K562 (cell line): ENCODE data around the gene ZNF521. TPM values are rescaled to one million over a fixed set of nuclear protein-coding genes. Genes with fewer than 3 reads are reported as not detected.

Experiments used
- ATAC-seq: fragments of 200-7000 bp; cut with Tn5 transposase; 3 replicates; pipeline ENCODE4 v1.9.1; 2020; ENCODE audit warnings: moderate library complexity
- BruUV-seq: library from RNA; stranded (reverse); fragments of 400-500 nt; replicated peaks from 2 replicates; lab custom pipeline; 2021; lab: Mats Ljungman, UMichigan
- CTCF ChIA-PET: fragments of 300-600 bp; formaldehyde crosslinking; extraction: SDS; loops from one replicate; lab custom pipeline; 2021; ENCODE audit warnings: low intra/inter-chr PET ratio; lab: Yijun Ruan, JAX
- POLR2A ChIA-PET: fragments of 300-600, 350-650 bp; sonication (Branson Sonifier 250); formaldehyde crosslinking; extraction: SDS; loops from one replicate; lab custom pipeline; 2021; ENCODE audit warnings: antibody characterized with exemption, inconsistent platforms; lab: Yijun Ruan, JAX
- DNase-seq, 4 experiments: peaks; one replicate each; pipeline versions ENCODE4 v3.0.0 to v3.0.0-alpha.2; 2011 to 2018; ENCODE audit warnings: low spot score in 3 of 4, mixed read lengths in 3 of 4; ENCODE audit errors: extremely low read depth in 1 of 4
- FAIRE-seq: peaks from 2 replicates; lab custom pipeline; 2011; peaks lifted over from hg19 to GRCh38; lab: Jason Lieb, UNC
- H2AFZ ChIP-seq: 2 replicates; pipeline ENCODE4 v1.6.0; 2011; ENCODE audit warnings: low read depth, low read length, control low read depth, inconsistent platforms
- H3K27ac ChIP-seq: fragments of 200-600 bp; 3 replicates; pipeline ENCODE4 v1.8.0; 2011; ENCODE audit warnings: low read depth, mild to moderate bottlenecking, control low read depth, inconsistent platforms, low read length, moderate library complexity, mixed read lengths; ENCODE audit errors: extremely low read depth
- H3K27me3 ChIP-seq, 2 experiments: fragments of 300-600 bp in 1 of 2; 2 replicates in 1 of 2; 3 replicates in 1 of 2; pipeline versions ENCODE4 v1.6.0 to v1.8.0; 2011; ENCODE audit warnings: inconsistent platforms in 2 of 2, low read length in 2 of 2, mild to moderate bottlenecking in 1 of 2, mixed read lengths in 1 of 2, moderate library complexity in 1 of 2; ENCODE audit not compliant: control insufficient read depth in 2 of 2, insufficient read depth in 2 of 2
- H3K36me3 ChIP-seq: fragments of 300-600 bp; 3 replicates; pipeline ENCODE4 v1.8.0; 2011; ENCODE audit warnings: mild to moderate bottlenecking, low read length, inconsistent platforms; ENCODE audit not compliant: control insufficient read depth, insufficient read depth
- H3K4me1 ChIP-seq, 2 experiments: fragments of 200-600 bp in 1 of 2; replicated peaks in 1 of 2; 2 replicates in 1 of 2; 3 replicates in 1 of 2; pipeline versions ENCODE4 v1.5.1 to v1.8.0; 2011; ENCODE audit warnings: inconsistent platforms in 2 of 2, low read length in 2 of 2, mild to moderate bottlenecking in 1 of 2, mixed read lengths in 1 of 2, moderate library complexity in 1 of 2; ENCODE audit not compliant: control insufficient read depth in 2 of 2, insufficient read depth in 2 of 2
- H3K4me2 ChIP-seq: 2 replicates; pipeline ENCODE4 v1.6.1; 2011; ENCODE audit warnings: low read length, control low read depth, inconsistent platforms, mixed read lengths; ENCODE audit not compliant: insufficient read depth
- H3K4me3 ChIP-seq: fragments of 200-600 bp; sonication (generic), shearing (Covaris generic); 2 replicates; pipeline ENCODE4 v1.5.1; 2016; ENCODE audit warnings: control low read depth, inconsistent platforms
- H3K79me2 ChIP-seq: fragments of 200-600 bp; 3 replicates; pipeline ENCODE4 v1.8.0; 2011; ENCODE audit warnings: low read length, inconsistent platforms; ENCODE audit not compliant: control insufficient read depth, insufficient read depth
- H3K9ac ChIP-seq, 2 experiments: 2 replicates each; pipeline versions ENCODE4 v1.6.0 to v1.6.1; 2011; ENCODE audit warnings: low read depth in 2 of 2, low read length in 2 of 2, control low read depth in 1 of 2, inconsistent platforms in 1 of 2, mild to moderate bottlenecking in 1 of 2, mixed read lengths in 1 of 2; ENCODE audit not compliant: insufficient read depth in 1 of 2
- H3K9me1 ChIP-seq: one replicate; pipeline ENCODE4 v1.6.0; 2011; ENCODE audit warnings: inconsistent platforms, mild to moderate bottlenecking, low read length, moderate library complexity; ENCODE audit not compliant: control insufficient read depth, insufficient read depth
- H3K9me3 ChIP-seq: replicated peaks from 2 replicates; pipeline ENCODE4 v1.5.1; 2011; ENCODE audit warnings: low read depth, low read length, inconsistent platforms; ENCODE audit not compliant: control insufficient read depth, insufficient read depth
- H4K20me1 ChIP-seq: replicated peaks from 2 replicates; pipeline ENCODE4 v1.6.1; 2011; ENCODE audit warnings: low read length, inconsistent platforms, mixed read lengths; ENCODE audit not compliant: control insufficient read depth, insufficient read depth
- GTF3C2 ChIP-seq: IDR thresholded peaks from 3 replicates; pipeline ENCODE4 v1.6.1; 2011; ENCODE audit warnings: borderline replicate concordance, mild to moderate bottlenecking, moderate library complexity; ENCODE audit not compliant: insufficient read length; ENCODE audit errors: extremely low read depth
- HCFC1 ChIP-seq: IDR thresholded peaks from 2 replicates; pipeline ENCODE4 v1.6.1; 2012; ENCODE audit warnings: low read depth, low read length, improper control_type of control experiment
- HSF4 ChIP-seq: fragments of 250-450 bp; sonication (Bioruptor Pico); IDR thresholded peaks from 2 replicates; pipeline ENCODE4 v2.1.2; 2022; ENCODE audit warnings: mild to moderate bottlenecking, moderate library complexity, borderline replicate concordance
- ID3 ChIP-seq, 2 experiments: fragments of 250-450 bp in 1 of 2; fragments of 450-650 bp in 1 of 2; sonication (Bioruptor Pico) in 1 of 2; IDR thresholded peaks; 2 replicates each; pipeline versions ENCODE4 v1.6.1 to v1.8.0; 2016 to 2021; ENCODE audit warnings: mild to moderate bottlenecking in 2 of 2, moderate library complexity in 2 of 2, missing compliant biosample characterization in 1 of 2, missing genetic modification characterization in 1 of 2
- MXI1 ChIP-seq: IDR thresholded peaks from 2 replicates; pipeline ENCODE4 v1.6.1; 2011; ENCODE audit warnings: low read depth, mild to moderate bottlenecking, improper control_type of control experiment, low read length
- NONO ChIP-seq, 2 experiments: fragments of 200-400 bp in 1 of 2; fragments of 450-650 bp in 1 of 2; formaldehyde crosslinking in 1 of 2; IDR thresholded peaks; 2 replicates each; pipeline ENCODE4 v1.6.1; 2017; ENCODE audit warnings: low read depth in 2 of 2, mild to moderate bottlenecking in 2 of 2, moderate library complexity in 2 of 2, low read length in 1 of 2
- RB1 ChIP-seq: fragments of 450-650 bp; IDR thresholded peaks from 2 replicates; pipeline ENCODE4 v1.6.1; 2017; ENCODE audit warnings: low read depth, mild to moderate bottlenecking
- RREB1 ChIP-seq: fragments of 250-450 bp; sonication (Bioruptor Pico); IDR thresholded peaks from 2 replicates; pipeline ENCODE4 v1.4.0; 2020
- ZNF133 ChIP-seq: fragments of 250-450 bp; sonication (Bioruptor Pico); IDR thresholded peaks from 2 replicates; pipeline ENCODE4 v1.4.0; 2020; ENCODE audit warnings: mild to moderate bottlenecking
- ZNF717 ChIP-seq: fragments of 250-450 bp; sonication (Bioruptor Pico); IDR thresholded peaks from 2 replicates; pipeline ENCODE4 v1.5.0; 2021
- WGBS: fragments of 100-300 bp; shearing (Covaris generic); methylation state at CpG from one replicate; pipeline ENCODE4 v1.1.6; 2016; ENCODE audit warnings: low coverage, mixed read lengths; ENCODE audit not compliant: insufficient coverage; ENCODE audit errors: missing lambda C conversion rate; 5-methylcytosine and 5-hydroxymethylcytosine counted together
- in situ Hi-C: fragments of 300-500 bp; cut with MboI; formaldehyde crosslinking; loops from 4 replicates; pipeline ENCODE4 v1.15.0; 2018; ENCODE audit warnings: inconsistent platforms, mixed read lengths
- intact Hi-C: fragments of 100-400 bp; cut with micrococcal nuclease; formaldehyde crosslinking; loops from 2 replicates; pipeline ENCODE4 v1.14.2; 2022
- polyA plus RNA-seq, 8 experiments: library from polyadenylated mRNA; depleted of rRNA in 4 of 8; stranded (reverse) in 5 of 8; unstranded in 3 of 8; fragments of >200 nt; fragmentation: Nextera tagmentation in 2 of 8; fragmentation: Illumina TruSeq in 1 of 8; extraction: Ambion mirVana in 2 of 8; extraction: Trizol in 1 of 8; gene quantifications; 2 replicates each; pipeline versions ENCODE4 v1.2.1 to v1.2.3, GENCODE V29; 2011 to 2014; ENCODE audit warnings: inconsistent platforms in 1 of 8, missing spikeins in 1 of 8
- total RNA-seq, 7 experiments: library from RNA; depleted of rRNA in 6 of 7; stranded (reverse); fragments of >200 nt in 6 of 7; fragmentation: Illumina TruSeq in 2 of 7; extraction: Trizol in 2 of 7; gene quantifications; 2 replicates each; pipeline versions ENCODE4 v1.2.1 to v1.2.3, GENCODE V29; 2011 to 2021; ENCODE audit warnings: low replicate concordance in 1 of 7

ZNF521 gene
- total and polyA plus RNA-seq, 9 of the 15 experiments (the other 6 are each of a cell fraction or from before 2014, with no cell fraction given): 1.2 to 5.8 (median 1.6) TPM

GRCh38 chr18:25189391-25190185, 162.4 kb downstream of the ZNF521 start:
- Histone ChIP-seq H3K27me3 (no peaks in the 10 kb centered on the region), H3K4me1 (no peaks in the 10 kb centered on the region), H4K20me1 (no peaks in the 10 kb centered on the region), H3K4me3 (no peak overlapping the region), H3K9me1 (no peaks in the 10 kb centered on the region), H2AFZ (no peak overlapping the region), H3K9me3 (no peaks in the 10 kb centered on the region), H3K79me2 (no peaks in the 10 kb centered on the region), H3K36me3 (no peaks in the 10 kb centered on the region), H3K9ac (no peak overlapping the region), H3K4me2 (no peak overlapping the region), H3K27ac (no peak overlapping the region)
- in situ Hi-C loops: no loop called here
- ChIA-PET POLR2A (no interaction called here), CTCF (no interaction called here)
- no peak for DNase-seq
- BruUV-seq: no TSS peak
- intact Hi-C loops: no loop called here
- 5% methylated on average over 7 of the region's 7 CpGs for WGBS
- no peak for TF ChIP-seq NONO (IDR thresholded peaks at IDR 0.05; ENCODE audit: low read depth in 2 of 2, low read length in 1 of 2)
- no peak for TF ChIP-seq HSF4 (CRISPR knock-in tag)
- TF ChIP-seq ZNF133 (CRISPR knock-in tag): no peak
- no peak for TF ChIP-seq RB1
- TF ChIP-seq GTF3C2: no peak
- TF ChIP-seq HCFC1: no peak
- TF ChIP-seq RREB1: no peak
- TF ChIP-seq MXI1: no peak
- TF ChIP-seq ZNF717 (CRISPR knock-in tag): no peak
- TF ChIP-seq ID3 (CRISPR knock-in tag; IDR thresholded peaks at IDR 0.05): no peak
- TF ChIP-seq ID3 (tag; IDR thresholded peaks at IDR 0.05): no peak
- FAIRE-seq: no peak
- no peak for ATAC-seq
